ENCODE measurements around the gene SNED1.

DNA sequence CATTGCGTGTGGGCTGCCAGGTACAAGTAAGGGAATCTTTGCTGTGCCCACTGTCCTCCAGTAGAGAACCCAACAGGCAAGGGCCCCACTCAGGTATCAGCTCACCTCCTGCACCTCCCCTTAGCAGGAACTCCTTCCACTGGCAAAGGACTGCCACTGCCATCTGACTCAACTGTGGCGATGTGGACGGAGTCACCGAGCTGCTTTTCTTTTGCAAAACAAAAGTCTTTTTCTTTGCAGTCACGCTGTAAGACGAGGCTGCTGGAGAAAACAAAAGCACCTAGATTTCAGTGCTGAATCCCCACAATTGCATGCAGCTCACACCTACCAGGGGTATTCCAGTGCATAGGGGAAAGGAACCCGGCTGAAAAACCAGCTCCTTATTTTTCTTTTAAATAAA lies 95.8 kb downstream of the SNED1 start:
- TF ChIP-seq, protein P1, sequence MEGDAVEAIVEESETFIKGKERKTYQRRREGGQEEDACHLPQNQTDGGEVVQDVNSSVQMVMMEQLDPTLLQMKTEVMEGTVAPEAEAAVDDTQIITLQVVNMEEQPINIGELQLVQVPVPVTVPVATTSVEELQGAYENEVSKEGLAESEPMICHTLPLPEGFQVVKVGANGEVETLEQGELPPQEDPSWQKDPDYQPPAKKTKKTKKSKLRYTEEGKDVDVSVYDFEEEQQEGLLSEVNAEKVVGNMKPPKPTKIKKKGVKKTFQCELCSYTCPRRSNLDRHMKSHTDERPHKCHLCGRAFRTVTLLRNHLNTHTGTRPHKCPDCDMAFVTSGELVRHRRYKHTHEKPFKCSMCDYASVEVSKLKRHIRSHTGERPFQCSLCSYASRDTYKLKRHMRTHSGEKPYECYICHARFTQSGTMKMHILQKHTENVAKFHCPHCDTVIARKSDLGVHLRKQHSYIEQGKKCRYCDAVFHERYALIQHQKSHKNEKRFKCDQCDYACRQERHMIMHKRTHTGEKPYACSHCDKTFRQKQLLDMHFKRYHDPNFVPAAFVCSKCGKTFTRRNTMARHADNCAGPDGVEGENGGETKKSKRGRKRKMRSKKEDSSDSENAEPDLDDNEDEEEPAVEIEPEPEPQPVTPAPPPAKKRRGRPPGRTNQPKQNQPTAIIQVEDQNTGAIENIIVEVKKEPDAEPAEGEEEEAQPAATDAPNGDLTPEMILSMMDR (IDR thresholded peaks at IDR 0.05) = no peak
- TF ChIP-seq EP300 (IDR thresholded peaks at IDR 0.05) (no peak), POLR2AphosphoS5 (IDR thresholded peaks at IDR 0.05) (no peak), POLR2A (IDR thresholded peaks at IDR 0.05) (no peak)

All from suprapubic skin (tissue), 4 donors.